Duodenal mucosa (tissue), 2 donors: ENCODE data around the gene LNPK.
"Not testable (repeated sequence)": the region's sequence is repeated elsewhere in the genome, so short reads cannot be mapped to it uniquely, and the experiment has no call there.

ENCODE experiments used
- H3K27ac ChIP-seq: one replicate; pipeline ENCODE4 v1.7.0; 2013; ENCODE audit warnings: low read depth, low read length
- H3K27me3 ChIP-seq, 2 donors: one replicate each; pipeline ENCODE4 v1.7.0; 2013; ENCODE audit warnings: low read length in 2 of 2, control low read depth in 1 of 2; ENCODE audit not compliant: insufficient read depth in 2 of 2, control insufficient read depth in 1 of 2
- H3K36me3 ChIP-seq, 2 donors: one replicate each; pipeline ENCODE4 v1.7.0; 2013; ENCODE audit warnings: low read length in 2 of 2, control low read depth in 1 of 2; ENCODE audit not compliant: insufficient read depth in 2 of 2, control insufficient read depth in 1 of 2
- H3K4me1 ChIP-seq, 2 donors: one replicate each; pipeline ENCODE4 v1.7.0; 2013; ENCODE audit warnings: low read length in 2 of 2, control low read depth in 1 of 2; ENCODE audit not compliant: insufficient read depth in 2 of 2, control insufficient read depth in 1 of 2
- H3K4me3 ChIP-seq, 2 donors: one replicate each; pipeline ENCODE4 v1.7.0; 2013; ENCODE audit warnings: low read length in 2 of 2, low read depth in 1 of 2
- H3K9ac ChIP-seq, 2 donors: one replicate each; pipeline ENCODE4 v1.7.0; 2013; ENCODE audit warnings: low read length in 2 of 2, low read depth in 1 of 2
- H3K9me3 ChIP-seq, 2 donors: one replicate each; pipeline ENCODE4 v1.7.0; 2013; ENCODE audit warnings: low read length in 2 of 2, control low read depth in 1 of 2; ENCODE audit not compliant: control insufficient read depth in 1 of 2

Gene LNPK

DNA sequence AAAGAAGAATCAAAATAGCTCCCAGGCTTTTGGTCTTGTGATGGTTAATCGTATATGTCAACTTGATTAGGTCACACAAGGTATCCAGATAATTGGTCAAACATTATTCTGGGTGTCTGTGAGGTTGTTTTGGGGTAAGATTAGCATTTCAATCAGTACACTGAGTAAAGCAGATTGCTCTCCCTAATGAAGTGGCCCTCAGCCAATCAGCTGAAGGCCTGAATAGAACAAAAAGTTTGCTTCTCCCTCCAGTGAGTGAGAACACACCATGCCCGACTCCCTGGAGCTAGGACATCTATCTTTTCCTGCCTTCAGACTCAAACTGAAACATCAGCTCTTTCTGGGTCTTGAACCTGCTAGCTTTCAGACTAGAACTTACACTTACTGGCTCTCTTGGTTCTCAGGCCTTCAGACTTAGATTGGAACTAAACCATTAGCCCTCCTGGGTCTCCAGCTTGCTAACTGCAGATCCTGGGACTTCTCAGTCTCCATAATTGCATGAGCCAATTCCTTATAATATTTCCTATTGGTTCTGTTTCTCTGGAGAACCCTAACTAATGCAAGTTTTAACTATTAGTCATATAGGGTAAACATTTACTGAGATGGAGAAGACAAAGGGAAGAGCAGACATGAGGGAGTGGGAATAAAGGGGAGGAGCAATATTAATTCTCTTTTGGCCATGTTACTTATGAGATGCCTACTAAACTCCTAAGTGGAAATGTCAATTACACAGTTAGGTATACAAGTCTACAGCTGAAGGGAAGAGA lies 25.5 kb downstream of the LNPK start:
- Histone ChIP-seq H3K4me1 (no peaks in the 10 kb centered on the region), H3K36me3 (peaks cover 6 to 9% of the 10 kb centered on the region in 2 donors), H3K27me3 (no peaks in the 10 kb centered on the region), H3K27ac (no peak overlapping the region), H3K9me3 (peaks cover 0 to 3% of the 10 kb centered on the region in 2 donors), H3K9ac (no peak overlapping the region), H3K4me3 (no peak overlapping the region)

DNA sequence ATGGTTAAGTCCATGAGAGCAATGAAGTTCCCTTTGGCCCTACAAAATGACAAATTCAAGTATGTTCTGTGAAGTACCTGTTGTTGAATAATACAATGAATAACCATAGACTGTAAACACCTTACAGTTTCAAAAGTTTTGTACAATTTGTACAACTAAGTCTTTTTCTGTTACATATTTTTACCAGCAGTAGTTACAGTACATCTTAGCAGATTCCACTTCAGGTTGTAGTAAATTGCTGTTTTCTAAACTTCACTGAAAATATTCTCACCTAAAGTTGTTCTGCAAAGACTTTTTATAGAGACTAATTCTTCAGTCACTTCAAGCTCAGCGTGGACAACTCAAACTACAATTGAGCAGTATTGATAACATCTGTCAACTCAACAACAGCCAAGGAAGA lies 28.7 kb downstream of the LNPK start:
- H3K36me3 ChIP-seq, result peaks cover 6% of the 10 kb centered on the region in 2 donors
- H3K4me1 ChIP-seq, result no peaks in the 10 kb centered on the region
- no peak overlapping the region for H3K9ac ChIP-seq

DNA sequence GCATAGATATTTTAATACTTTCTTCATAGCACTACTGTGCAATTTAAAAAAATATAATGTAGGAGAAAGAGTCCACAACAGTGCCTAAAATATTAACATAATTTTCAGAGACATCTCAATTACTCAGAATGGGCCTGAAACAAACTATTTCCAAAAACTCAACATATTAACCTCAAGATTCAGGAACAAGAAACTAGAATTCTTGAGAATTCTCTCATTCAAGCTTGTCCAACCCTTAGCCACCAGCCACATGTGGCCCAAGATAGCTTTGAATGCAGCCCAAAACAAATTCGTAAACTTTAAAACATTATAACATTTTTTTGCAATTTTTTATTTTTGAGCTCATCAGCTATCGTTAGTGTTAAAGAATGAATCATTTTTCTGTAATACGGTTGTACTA lies 35.2 kb downstream of the LNPK start:
- Histone ChIP-seq H3K27me3 (no peaks in the 10 kb centered on the region), H3K9ac (no peak overlapping the region), H3K9me3 (no peaks in the 10 kb centered on the region), H3K4me3 (no peak overlapping the region), H3K4me1 (no peaks in the 10 kb centered on the region), H3K27ac (no peak overlapping the region), H3K36me3 (peaks cover 0 to 4% of the 10 kb centered on the region in 2 donors)

More for the DNA sequence above, 28.7 kb downstream of the LNPK start:
- H3K4me3 ChIP-seq, result no peak overlapping the region
- H3K9me3 ChIP-seq, result peaks cover 0 to 3% of the 10 kb centered on the region in 2 donors
- no peaks in the 10 kb centered on the region for H3K27me3 ChIP-seq
- H3K27ac ChIP-seq, result no peak overlapping the region

DNA sequence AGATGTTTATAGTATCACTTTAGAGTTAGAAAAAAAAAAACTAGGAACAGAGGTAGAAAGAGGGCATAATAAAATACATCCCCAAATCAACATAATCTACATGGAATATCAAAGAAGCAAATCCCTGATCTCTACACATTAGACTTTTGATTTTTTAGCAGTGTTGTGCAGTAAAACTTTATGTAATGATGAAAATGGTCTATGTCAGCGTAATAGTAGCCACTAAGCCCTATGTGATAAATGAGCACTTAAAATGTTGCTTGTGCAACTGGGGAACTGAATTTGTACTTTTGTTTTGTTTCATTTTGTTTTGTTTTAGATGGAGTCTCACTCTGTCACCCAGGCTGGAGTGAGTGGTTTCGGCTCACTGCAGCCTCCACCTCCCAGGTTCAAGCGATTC lies 36.3 kb downstream of the LNPK start:
- no peak overlapping the region for H3K9ac ChIP-seq
- no peaks in the 10 kb centered on the region for H3K4me1 ChIP-seq
- no peak overlapping the region for H3K27ac ChIP-seq
- H3K36me3 ChIP-seq, result peaks cover 0 to 4% of the 10 kb centered on the region in 2 donors
- H3K4me3 ChIP-seq, result no peak overlapping the region
- no peaks in the 10 kb centered on the region for H3K27me3 ChIP-seq
- H3K9me3 ChIP-seq, result no peaks in the 10 kb centered on the region

DNA sequence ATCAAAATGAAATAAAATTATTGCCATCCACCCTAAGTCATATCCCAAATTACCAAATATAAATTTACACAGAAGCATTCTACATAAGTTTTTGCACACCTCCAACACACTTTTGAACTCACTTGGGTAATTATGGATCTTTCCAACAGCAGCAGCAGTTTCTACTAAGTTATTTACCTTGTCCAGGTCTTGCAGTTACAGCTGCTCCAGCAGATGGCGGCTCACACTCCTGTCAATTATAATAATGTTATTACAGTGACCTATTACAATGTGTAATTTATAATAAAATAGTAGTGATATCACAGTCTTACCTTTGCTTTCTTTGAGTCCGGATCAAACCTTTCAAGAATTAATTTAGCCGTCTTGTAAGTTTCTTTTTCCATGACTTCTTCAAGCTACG lies 37.9 kb downstream of the LNPK start:
- H3K36me3 ChIP-seq, result peaks cover 0 to 4% of the 10 kb centered on the region in 2 donors
- H3K4me3 ChIP-seq, result no peak overlapping the region
- no peaks in the 10 kb centered on the region for H3K27me3 ChIP-seq
- H3K9ac ChIP-seq, result no peak overlapping the region
- H3K9me3 ChIP-seq, result no peaks in the 10 kb centered on the region
- H3K4me1 ChIP-seq, result no peaks in the 10 kb centered on the region
- H3K27ac ChIP-seq, result no peak overlapping the region

DNA sequence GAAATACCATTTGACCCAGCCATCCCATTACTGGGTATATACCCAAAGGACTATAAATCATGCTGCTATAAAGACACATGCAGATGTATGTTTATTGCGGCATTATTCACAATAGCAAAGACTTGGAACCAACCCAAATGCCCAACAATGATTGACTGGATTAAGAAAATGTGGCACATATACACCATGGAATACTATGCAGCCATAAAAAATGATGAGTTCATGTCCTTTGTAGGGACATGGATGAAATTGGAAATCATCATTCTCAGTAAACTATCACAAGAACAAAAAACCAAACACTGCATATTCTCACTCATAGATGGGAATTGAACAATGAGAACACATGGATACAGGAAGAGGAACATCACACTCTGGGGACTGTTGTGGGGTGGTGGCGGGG lies 38.9 kb downstream of the LNPK start:
- not testable (repeated sequence) for H3K4me3 ChIP-seq, H3K9ac ChIP-seq, H3K36me3 ChIP-seq, H3K27ac ChIP-seq, H3K9me3 ChIP-seq, H3K4me1 ChIP-seq, H3K27me3 ChIP-seq

DNA sequence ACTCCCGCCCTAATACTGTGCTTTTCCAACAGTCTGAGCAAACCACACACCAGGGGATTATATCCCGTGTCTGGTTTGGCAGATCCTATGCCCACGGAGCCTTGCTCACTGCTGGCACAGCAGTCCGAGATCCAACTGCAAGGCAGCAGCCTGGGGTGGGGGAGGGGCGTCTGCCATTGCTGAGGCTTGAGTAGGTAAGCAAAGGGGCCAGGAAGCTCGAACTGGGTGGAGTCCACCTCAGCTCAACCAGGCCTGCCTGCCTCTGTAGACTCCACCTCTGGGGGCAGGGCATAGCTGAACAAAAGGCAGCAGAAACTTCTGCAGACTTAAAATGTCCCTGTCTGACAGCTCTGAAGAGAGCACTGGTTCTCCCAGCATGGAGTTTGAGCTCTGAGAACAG lies 44.2 kb downstream of the LNPK start:
- H3K9me3 ChIP-seq, result no peaks in the 10 kb centered on the region
- H3K4me3 ChIP-seq, result no peak overlapping the region
- no peaks in the 10 kb centered on the region for H3K27me3 ChIP-seq
- H3K4me1 ChIP-seq, result no peaks in the 10 kb centered on the region
- H3K27ac ChIP-seq, result no peak overlapping the region
- no peak overlapping the region for H3K9ac ChIP-seq
- H3K36me3 ChIP-seq, result peaks cover 6 to 11% of the 10 kb centered on the region in 2 donors

DNA sequence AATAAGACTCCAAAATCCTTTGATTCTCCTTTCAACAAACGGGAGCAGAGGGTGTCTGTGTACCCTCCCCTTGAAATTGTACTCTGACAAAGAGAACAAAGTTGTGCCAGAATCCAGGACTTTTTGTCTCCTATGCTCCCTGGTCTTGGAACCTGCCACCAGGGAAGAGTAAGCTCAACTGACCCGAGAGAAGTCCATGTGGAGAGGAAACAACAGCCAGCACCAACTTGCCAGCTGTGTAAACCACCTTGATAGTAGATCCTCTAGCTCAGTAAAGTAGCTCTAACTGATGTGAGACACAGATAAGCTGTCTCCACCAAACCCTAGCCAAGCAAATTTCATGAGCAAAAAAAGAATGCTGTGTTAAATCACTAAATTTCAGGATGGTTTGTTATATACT lies 46.9 kb downstream of the LNPK start:
- Histone ChIP-seq H3K27ac (no peak overlapping the region), H3K9ac (no peak overlapping the region), H3K36me3 (peaks cover 6 to 11% of the 10 kb centered on the region in 2 donors), H3K4me1 (no peaks in the 10 kb centered on the region), H3K9me3 (no peaks in the 10 kb centered on the region), H3K27me3 (no peaks in the 10 kb centered on the region), H3K4me3 (no peak overlapping the region)

DNA sequence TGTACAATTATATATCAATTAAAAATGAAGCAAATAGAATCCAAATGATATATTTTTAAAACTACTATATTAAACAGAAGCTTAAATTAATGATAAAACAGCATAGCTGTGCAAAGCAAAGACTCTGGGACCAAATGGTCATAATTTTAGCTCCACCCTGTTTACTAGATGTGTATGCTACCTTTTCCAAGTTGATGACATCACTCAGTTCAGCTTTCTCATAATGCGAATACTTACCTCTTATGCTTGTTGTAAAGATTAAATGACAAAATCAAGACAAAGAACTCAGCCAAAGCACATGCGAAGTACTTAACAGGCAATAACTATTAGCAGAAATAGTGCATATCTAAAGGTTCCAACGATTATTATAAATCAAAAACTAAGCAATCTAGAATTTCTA lies 51.6 kb downstream of the LNPK start:
- Histone ChIP-seq H3K36me3 (peaks cover 3 to 6% of the 10 kb centered on the region in 2 donors), H3K4me1 (no peaks in the 10 kb centered on the region), H3K9me3 (no peaks in the 10 kb centered on the region), H3K27me3 (no peaks in the 10 kb centered on the region), H3K27ac (no peak overlapping the region), H3K9ac (no peak overlapping the region), H3K4me3 (no peak overlapping the region)

DNA sequence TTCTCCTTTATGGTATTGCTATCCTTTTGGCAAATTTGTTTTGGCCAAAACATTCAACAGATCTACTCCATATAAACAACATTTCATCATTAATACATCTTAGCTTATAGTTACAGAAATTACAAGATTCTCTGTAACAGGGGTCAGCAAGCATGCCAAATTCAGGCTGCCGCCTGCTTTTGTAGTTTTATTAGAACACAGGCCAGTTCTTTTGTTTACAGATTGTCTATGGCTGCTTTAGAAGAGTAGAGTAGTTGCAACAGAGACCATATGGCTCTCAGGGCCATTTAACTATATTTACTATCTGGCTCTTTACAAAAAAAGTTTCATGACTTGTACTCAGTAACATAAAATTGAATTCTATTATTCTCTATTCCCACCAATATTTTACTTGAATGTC lies 53.9 kb downstream of the LNPK start:
- H3K4me3 ChIP-seq, result no peak overlapping the region
- H3K4me1 ChIP-seq, result no peaks in the 10 kb centered on the region
- no peaks in the 10 kb centered on the region for H3K9me3 ChIP-seq
- H3K27me3 ChIP-seq, result no peaks in the 10 kb centered on the region
- H3K9ac ChIP-seq, result no peak overlapping the region
- no peak overlapping the region for H3K27ac ChIP-seq
- no peaks in the 10 kb centered on the region for H3K36me3 ChIP-seq
